SK-N-SH treated with all-trans-retinoic acid at 6 μM for 48 hours (cell line): Measurements from ENCODE around the gene PQBP1.

ENCODE experiments used
- ATAC-seq: fragments of 200-7000 bp; cut with Tn5 transposase; 3 replicates; pipeline ENCODE4 v1.9.1; 2020; ENCODE audit warnings: mild to moderate bottlenecking, moderate library complexity
- ARNTL ChIP-seq: fragments of 450-650 bp; formaldehyde crosslinking; IDR thresholded peaks from 2 replicates; pipeline ENCODE4 v1.5.0; 2020; ENCODE audit warnings: low read depth, mild to moderate bottlenecking, moderate library complexity, borderline replicate concordance
- BACH2 ChIP-seq: fragments of 250-450 bp; sonication (Bioruptor Pico); IDR thresholded peaks from 2 replicates; pipeline ENCODE4 v1.9.0; 2021; ENCODE audit warnings: mild to moderate bottlenecking, borderline replicate concordance
- ESRRG ChIP-seq: fragments of 250-450 bp; sonication (Bioruptor Pico); IDR thresholded peaks from 2 replicates; pipeline ENCODE4 v1.6.1; 2021; ENCODE audit warnings: mild to moderate bottlenecking
- ISL1 ChIP-seq: fragments of 250-450 bp; sonication (Bioruptor Pico); IDR thresholded peaks from 2 replicates; pipeline ENCODE4 v2.1.2; 2022; ENCODE audit warnings: mild to moderate bottlenecking, moderate library complexity
- OSR1 ChIP-seq: fragments of 250-450 bp; sonication (Bioruptor Pico); IDR thresholded peaks from 2 replicates; pipeline ENCODE4 v1.8.0; 2022; ENCODE audit warnings: moderate library complexity, mild to moderate bottlenecking, inconsistent platforms
- PATZ1 ChIP-seq: fragments of 250-450 bp; sonication (Bioruptor Pico); IDR thresholded peaks from 2 replicates; pipeline ENCODE4 v1.8.0; 2020; ENCODE audit warnings: mild to moderate bottlenecking, moderate library complexity, borderline replicate concordance
- POU6F1 ChIP-seq: fragments of 250-450 bp; sonication (Bioruptor Pico); IDR thresholded peaks from 2 replicates; pipeline ENCODE4 v1.8.0; 2021; ENCODE audit warnings: low read depth, mild to moderate bottlenecking, moderate library complexity, borderline replicate concordance
- PPARA ChIP-seq: fragments of 250-450 bp; sonication (Bioruptor Pico); IDR thresholded peaks from 2 replicates; pipeline ENCODE4 v1.5.0; 2020; ENCODE audit warnings: mild to moderate bottlenecking, borderline replicate concordance
- RARB ChIP-seq: fragments of 250-450 bp; sonication (Bioruptor Pico); IDR thresholded peaks from 2 replicates; pipeline ENCODE4 v1.8.0; 2021; ENCODE audit warnings: mild to moderate bottlenecking, moderate library complexity
- SNAI2 ChIP-seq: fragments of 250-450 bp; sonication (Bioruptor Pico); IDR thresholded peaks from 2 replicates; pipeline ENCODE4 v1.5.0; 2020; ENCODE audit warnings: mild to moderate bottlenecking, moderate library complexity
- TCF4 ChIP-seq: fragments of 250-450 bp; sonication (Bioruptor Pico); IDR thresholded peaks from 2 replicates; pipeline ENCODE4 v1.8.0; 2021; ENCODE audit warnings: mild to moderate bottlenecking, moderate library complexity, borderline replicate concordance
- TOX ChIP-seq: fragments of 250-450 bp; sonication (Bioruptor Pico); IDR thresholded peaks from 2 replicates; pipeline ENCODE4 v1.8.0; 2021; ENCODE audit warnings: mild to moderate bottlenecking, moderate library complexity, borderline replicate concordance
- TSHZ2 ChIP-seq: fragments of 250-450 bp; sonication (Bioruptor Pico); IDR thresholded peaks from 2 replicates; pipeline ENCODE4 v1.5.0; 2020; ENCODE audit warnings: mild to moderate bottlenecking, moderate library complexity
- ZC3H10 ChIP-seq: fragments of 250-450 bp; sonication (Bioruptor Pico); IDR thresholded peaks from 2 replicates; pipeline ENCODE4 v1.5.1; 2021; ENCODE audit warnings: mild to moderate bottlenecking, moderate library complexity
- ZFP3 ChIP-seq: fragments of 250-450 bp; sonication (Bioruptor Pico); IDR thresholded peaks from 2 replicates; pipeline ENCODE4 v1.5.0; 2020; ENCODE audit warnings: mild to moderate bottlenecking, moderate library complexity
- ZFP30 ChIP-seq: fragments of 450-650 bp; formaldehyde crosslinking; IDR thresholded peaks from 2 replicates; pipeline ENCODE4 v1.5.0; 2022; ENCODE audit warnings: mild to moderate bottlenecking, moderate library complexity
- ZNF70 ChIP-seq: fragments of 450-650 bp; formaldehyde crosslinking; IDR thresholded peaks from 2 replicates; pipeline ENCODE4 v1.5.0; 2020; ENCODE audit warnings: mild to moderate bottlenecking, moderate library complexity
- ZNF8 ChIP-seq: fragments of 450-650 bp; formaldehyde crosslinking; IDR thresholded peaks from 2 replicates; pipeline ENCODE4 v1.5.0; 2020; ENCODE audit warnings: mild to moderate bottlenecking, moderate library complexity
- TF ChIP-seq, protein P1 (sequence below): fragments of 250-450 bp; sonication (Bioruptor Pico); IDR thresholded peaks from 2 replicates; pipeline ENCODE4 v1.5.1; 2021; ENCODE audit warnings: mild to moderate bottlenecking, moderate library complexity
- TF ChIP-seq, protein P2 (sequence below): fragments of 250-450 bp; sonication (Bioruptor Pico); IDR thresholded peaks from 2 replicates; pipeline ENCODE4 v1.5.1; 2020; ENCODE audit warnings: low read depth, mild to moderate bottlenecking, moderate library complexity

PQBP1 gene

GRCh38 chrX:48940404-48940955 is 42.8 kb downstream of the PQBP1 start:
- TF ChIP-seq TCF4 (CRISPR knock-in tag) (no peak), OSR1 (CRISPR knock-in tag) (no peak), ZFP30 (CRISPR knock-in tag) (no peak), POU6F1 (CRISPR knock-in tag) (no peak), TOX (CRISPR knock-in tag) (no peak), ZNF8 (no peak), ZC3H10 (CRISPR knock-in tag) (no peak), SNAI2 (CRISPR knock-in tag) (no peak), ESRRG (CRISPR knock-in tag) (no peak), PATZ1 (CRISPR knock-in tag) (no peak), ISL1 (CRISPR knock-in tag) (no peak), ZNF70 (CRISPR knock-in tag) (no peak), ZFP3 (CRISPR knock-in tag) (no peak), ARNTL (CRISPR knock-in tag) (no peak)
- TF ChIP-seq, protein P1, sequence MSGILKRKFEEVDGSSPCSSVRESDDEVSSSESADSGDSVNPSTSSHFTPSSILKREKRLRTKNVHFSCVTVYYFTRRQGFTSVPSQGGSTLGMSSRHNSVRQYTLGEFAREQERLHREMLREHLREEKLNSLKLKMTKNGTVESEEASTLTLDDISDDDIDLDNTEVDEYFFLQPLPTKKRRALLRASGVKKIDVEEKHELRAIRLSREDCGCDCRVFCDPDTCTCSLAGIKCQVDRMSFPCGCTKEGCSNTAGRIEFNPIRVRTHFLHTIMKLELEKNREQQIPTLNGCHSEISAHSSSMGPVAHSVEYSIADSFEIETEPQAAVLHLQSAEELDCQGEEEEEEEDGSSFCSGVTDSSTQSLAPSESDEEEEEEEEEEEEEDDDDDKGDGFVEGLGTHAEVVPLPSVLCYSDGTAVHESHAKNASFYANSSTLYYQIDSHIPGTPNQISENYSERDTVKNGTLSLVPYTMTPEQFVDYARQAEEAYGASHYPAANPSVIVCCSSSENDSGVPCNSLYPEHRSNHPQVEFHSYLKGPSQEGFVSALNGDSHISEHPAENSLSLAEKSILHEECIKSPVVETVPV (CRISPR knock-in tag), result no peak
- TF ChIP-seq, protein P2, sequence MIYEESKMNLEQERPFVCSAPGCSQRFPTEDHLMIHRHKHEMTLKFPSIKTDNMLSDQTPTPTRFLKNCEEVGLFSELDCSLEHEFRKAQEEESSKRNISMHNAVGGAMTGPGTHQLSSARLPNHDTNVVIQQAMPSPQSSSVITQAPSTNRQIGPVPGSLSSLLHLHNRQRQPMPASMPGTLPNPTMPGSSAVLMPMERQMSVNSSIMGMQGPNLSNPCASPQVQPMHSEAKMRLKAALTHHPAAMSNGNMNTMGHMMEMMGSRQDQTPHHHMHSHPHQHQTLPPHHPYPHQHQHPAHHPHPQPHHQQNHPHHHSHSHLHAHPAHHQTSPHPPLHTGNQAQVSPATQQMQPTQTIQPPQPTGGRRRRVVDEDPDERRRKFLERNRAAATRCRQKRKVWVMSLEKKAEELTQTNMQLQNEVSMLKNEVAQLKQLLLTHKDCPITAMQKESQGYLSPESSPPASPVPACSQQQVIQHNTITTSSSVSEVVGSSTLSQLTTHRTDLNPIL (CRISPR knock-in tag), result no peak
- ATAC-seq, result no peak

DNA sequence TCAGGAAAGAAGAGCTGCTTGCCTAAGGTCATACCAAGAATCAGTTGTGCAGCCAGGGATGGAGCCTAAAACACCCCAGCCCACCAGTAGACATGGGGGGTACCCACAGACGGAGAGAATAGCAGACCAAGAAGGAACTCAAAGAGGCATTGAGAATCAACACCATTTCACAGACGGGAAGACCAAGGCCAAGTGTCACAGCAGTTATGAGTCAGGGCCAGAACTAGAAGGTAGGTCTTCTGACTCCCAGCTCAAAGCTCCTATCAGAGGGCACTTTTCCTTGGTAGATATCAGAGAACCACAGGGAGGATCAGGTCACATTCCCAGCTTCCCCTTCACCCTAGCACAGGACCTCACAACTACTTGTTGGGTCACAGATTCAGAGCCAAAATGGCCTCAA is 45.2 kb downstream of the PQBP1 start:
- no peak for TF ChIP-seq PPARA
- no peak for TF ChIP-seq TSHZ2 (CRISPR knock-in tag)
- TF ChIP-seq RARB (CRISPR knock-in tag), result no peak
- TF ChIP-seq TOX (CRISPR knock-in tag), result no peak
- no peak for TF ChIP-seq ISL1 (CRISPR knock-in tag)
- ATAC-seq, result no peak

DNA sequence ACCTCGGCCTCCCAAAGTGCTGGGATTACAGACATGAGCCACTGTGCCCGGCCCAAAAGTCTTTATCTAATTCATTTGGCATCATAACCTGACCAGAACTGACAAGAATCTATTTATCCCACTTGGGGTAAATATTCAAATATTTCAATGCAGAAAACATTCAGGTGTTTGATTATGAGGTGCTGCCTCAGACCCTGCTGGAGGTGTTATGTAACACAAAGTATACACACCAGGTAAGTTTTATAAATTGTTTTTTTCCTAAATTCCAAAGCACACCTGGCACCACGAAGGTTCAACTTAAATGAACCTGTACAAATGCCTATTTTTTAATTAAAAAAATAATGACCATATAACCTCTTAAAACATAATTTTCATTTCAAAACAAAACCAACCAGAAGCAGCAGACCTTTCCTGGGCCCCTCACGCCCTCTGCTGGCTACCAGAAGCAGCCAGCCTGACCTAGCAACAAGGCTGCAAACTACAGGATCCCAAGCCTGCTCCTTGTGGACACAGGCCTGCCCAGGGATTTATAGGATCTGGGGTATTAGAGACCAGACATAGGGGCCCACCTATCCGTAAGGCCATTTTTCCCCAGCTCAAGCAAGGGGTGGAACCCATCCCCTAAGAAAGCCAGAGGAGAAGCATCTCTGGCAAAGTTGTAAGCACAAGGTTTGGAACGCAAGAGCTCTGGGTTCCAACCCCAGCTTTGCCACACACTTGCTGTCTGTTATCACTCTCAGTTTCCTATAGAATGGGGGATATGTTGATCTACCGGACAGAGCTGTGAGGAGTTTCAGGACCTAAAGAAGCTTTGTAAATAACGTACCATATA is 48.0 kb downstream of the PQBP1 start:
- TF ChIP-seq BACH2 (CRISPR knock-in tag), result no peak
- TF ChIP-seq TCF4 (CRISPR knock-in tag), result no peak
- TF ChIP-seq, all 23 proteins: peak for 0
- ATAC-seq, result peak; percentile 98
